ENCODE results near the gene MBD5. TPM values are rescaled to one million over a fixed set of nuclear protein-coding genes. Genes with fewer than 3 reads are reported as not detected.

Gene MBD5
- polyA plus RNA-seq, 1 donor (not counting 4 experiments of a cell fraction or from before 2014, with no cell fraction given): 20.1 TPM

GRCh38 chr2:148258124-148258523, 237.2 kb downstream of the MBD5 start:
- FAIRE-seq (no peak), DNase-seq (ENCODE audit: low read depth, low spot score) (no peak)
- H3K4me1 ChIP-seq (ENCODE audit: control insufficient read depth, extremely low read depth, insufficient read depth, low read length): peaks cover 3% of the 10 kb centered on the region
- dilution Hi-C loops (cut with MboI; ENCODE audit: extremely low pct_ligation_motif_present, low sequenced_read_pairs): no loop called here
- no peak for TF ChIP-seq EZH2 (IDR thresholded peaks at IDR 0.05; ENCODE audit: low read length)
- TF ChIP-seq, protein P1, sequence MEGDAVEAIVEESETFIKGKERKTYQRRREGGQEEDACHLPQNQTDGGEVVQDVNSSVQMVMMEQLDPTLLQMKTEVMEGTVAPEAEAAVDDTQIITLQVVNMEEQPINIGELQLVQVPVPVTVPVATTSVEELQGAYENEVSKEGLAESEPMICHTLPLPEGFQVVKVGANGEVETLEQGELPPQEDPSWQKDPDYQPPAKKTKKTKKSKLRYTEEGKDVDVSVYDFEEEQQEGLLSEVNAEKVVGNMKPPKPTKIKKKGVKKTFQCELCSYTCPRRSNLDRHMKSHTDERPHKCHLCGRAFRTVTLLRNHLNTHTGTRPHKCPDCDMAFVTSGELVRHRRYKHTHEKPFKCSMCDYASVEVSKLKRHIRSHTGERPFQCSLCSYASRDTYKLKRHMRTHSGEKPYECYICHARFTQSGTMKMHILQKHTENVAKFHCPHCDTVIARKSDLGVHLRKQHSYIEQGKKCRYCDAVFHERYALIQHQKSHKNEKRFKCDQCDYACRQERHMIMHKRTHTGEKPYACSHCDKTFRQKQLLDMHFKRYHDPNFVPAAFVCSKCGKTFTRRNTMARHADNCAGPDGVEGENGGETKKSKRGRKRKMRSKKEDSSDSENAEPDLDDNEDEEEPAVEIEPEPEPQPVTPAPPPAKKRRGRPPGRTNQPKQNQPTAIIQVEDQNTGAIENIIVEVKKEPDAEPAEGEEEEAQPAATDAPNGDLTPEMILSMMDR (optimal IDR thresholded peaks at IDR 0.05 in 1 of 3, IDR thresholded peaks at IDR 0.05 in 1 of 3, conservative IDR thresholded peaks at IDR 0.05 in 1 of 3; ENCODE audit: extremely low read depth in 1 of 3, insufficient read depth in 2 of 3, low read length in 3 of 3): no peak
- H3K9me3 ChIP-seq (ENCODE audit: control insufficient read depth, low read depth, low read length): peaks cover 4% of the 10 kb centered on the region
- no peak overlapping the region for H3K27ac ChIP-seq (ENCODE audit: control insufficient read depth, insufficient read depth, low read length)
- no peaks in the 10 kb centered on the region for H4K20me1 ChIP-seq (ENCODE audit: control insufficient read depth, extremely low read depth, insufficient read depth, low read length)
- no peaks in the 10 kb centered on the region for H3K79me2 ChIP-seq (ENCODE audit: control insufficient read depth, insufficient read depth, low read length)
- no peak overlapping the region for H2AFZ ChIP-seq (ENCODE audit: control insufficient read depth, low read length)
- peaks cover 0 to 3% of the 10 kb centered on the region in 2 experiments for H3K36me3 ChIP-seq (ENCODE audit: control insufficient read depth in 2 of 2, extremely low read depth in 1 of 2, insufficient read depth in 2 of 2, low read length in 2 of 2)
- no peaks in the 10 kb centered on the region for H3K27me3 ChIP-seq (ENCODE audit: control insufficient read depth, extremely low read depth, insufficient read depth, low read length)
- H3K4me3 ChIP-seq (ENCODE audit: control insufficient read depth in 2 of 3, extremely low read depth in 1 of 3, insufficient read depth in 2 of 3, low read depth in 1 of 3, low read length in 3 of 3): no peak overlapping the region
- no peak overlapping the region for H3K4me2 ChIP-seq (ENCODE audit: control insufficient read depth, extremely low read depth, insufficient read depth, low read depth, low read length)
- no peaks in the 10 kb centered on the region for H3K9me1 ChIP-seq (ENCODE audit: control insufficient read depth, extremely low read depth, insufficient read depth, low read length)
- no peak overlapping the region for H3K9ac ChIP-seq (ENCODE audit: control insufficient read depth, extremely low read depth, insufficient read depth, low read length)

- Histone ChIP-seq H3K9me3 (ENCODE audit: control insufficient read depth, low read depth, low read length) (peaks cover 4% of the 10 kb centered on the region), H3K9me1 (ENCODE audit: control insufficient read depth, extremely low read depth, insufficient read depth, low read length) (no peaks in the 10 kb centered on the region), H3K36me3 (ENCODE audit: control insufficient read depth in 2 of 2, extremely low read depth in 1 of 2, insufficient read depth in 2 of 2, low read length in 2 of 2) (peaks cover 0 to 3% of the 10 kb centered on the region in 2 experiments), H3K4me2 (ENCODE audit: control insufficient read depth, extremely low read depth, insufficient read depth, low read depth, low read length) (no peak overlapping the region), H2AFZ (ENCODE audit: control insufficient read depth, low read length) (no peak overlapping the region), H3K4me1 (ENCODE audit: control insufficient read depth, extremely low read depth, insufficient read depth, low read length) (peaks cover 3% of the 10 kb centered on the region), H3K9ac (ENCODE audit: control insufficient read depth, extremely low read depth, insufficient read depth, low read length) (no peak overlapping the region), H4K20me1 (ENCODE audit: control insufficient read depth, extremely low read depth, insufficient read depth, low read length) (no peaks in the 10 kb centered on the region), H3K79me2 (ENCODE audit: control insufficient read depth, insufficient read depth, low read length) (no peaks in the 10 kb centered on the region), H3K27ac (ENCODE audit: control insufficient read depth, insufficient read depth, low read length) (peak overlapping the region; percentile 9), H3K27me3 (ENCODE audit: control insufficient read depth, extremely low read depth, insufficient read depth, low read length) (no peaks in the 10 kb centered on the region), H3K4me3 (ENCODE audit: control insufficient read depth in 2 of 3, extremely low read depth in 1 of 3, insufficient read depth in 2 of 3, low read depth in 1 of 3, low read length in 3 of 3) (no peak overlapping the region)
- FAIRE-seq (peak; percentile 57), DNase-seq (ENCODE audit: low read depth, low spot score) (peak; percentile 21)
- dilution Hi-C loops (cut with MboI; ENCODE audit: extremely low pct_ligation_motif_present, low sequenced_read_pairs): no loop called here
- TF ChIP-seq, protein P1 (optimal IDR thresholded peaks at IDR 0.05 in 1 of 3, IDR thresholded peaks at IDR 0.05 in 1 of 3, conservative IDR thresholded peaks at IDR 0.05 in 1 of 3; ENCODE audit: extremely low read depth in 1 of 3, insufficient read depth in 2 of 3, low read length in 3 of 3): peak in 1 of 3 experiments; percentile 9
- no peak for TF ChIP-seq EZH2 (IDR thresholded peaks at IDR 0.05; ENCODE audit: low read length)
Observed at GRCh38 chr2:148259674-148260073, 238.8 kb downstream of the MBD5 start.
